GM21619 (cell line): Measurements from ENCODE around the gene DUSP5.

Source experiments
- ATAC-seq: cut with Tn5 transposase; IDR thresholded peaks from one replicate; pipeline ENCODE4 v1.9.1; 2021; ENCODE audit not compliant: unreplicated experiment

Gene DUSP5

DNA sequence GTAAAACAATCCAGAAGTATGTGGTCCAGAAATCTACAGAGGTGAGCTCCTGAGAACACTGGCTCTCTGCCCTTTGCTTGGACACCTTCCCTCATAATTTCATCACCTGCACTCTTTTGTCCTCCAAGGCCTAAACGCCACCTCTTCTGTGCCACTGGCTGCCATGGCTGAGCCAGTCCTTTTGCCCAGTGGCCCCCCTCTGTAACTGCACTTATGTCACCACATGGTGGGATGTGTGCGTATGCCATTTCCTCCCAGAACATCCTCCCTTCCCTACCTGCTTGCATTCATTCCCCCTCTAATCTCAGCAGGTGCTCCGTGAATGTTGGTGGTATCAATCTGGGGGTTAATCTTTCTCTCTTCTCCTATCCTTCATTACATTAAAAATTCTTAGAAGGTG, 17.3 kb upstream of the DUSP5 start:
- ATAC-seq = no peak

DNA sequence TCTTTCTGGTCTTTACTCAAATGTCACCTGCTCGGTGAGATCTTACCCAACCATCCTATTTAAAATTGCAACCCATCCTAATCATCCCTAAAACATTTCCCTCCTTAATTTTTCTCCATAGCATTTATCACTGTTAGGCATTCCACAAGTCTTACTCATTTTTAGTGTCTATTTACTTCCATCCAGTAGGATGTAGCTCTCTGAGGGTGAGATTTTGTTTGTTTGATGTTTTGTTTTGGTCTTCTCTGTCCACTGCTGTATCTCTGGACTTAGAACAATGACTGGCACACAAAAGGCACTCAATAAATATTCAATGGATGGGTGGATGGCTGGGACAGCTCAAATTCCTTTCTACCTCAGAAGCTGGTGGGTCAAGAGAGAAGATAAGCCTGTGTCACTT, 15.8 kb upstream of the DUSP5 start:
- no peak for ATAC-seq

DNA sequence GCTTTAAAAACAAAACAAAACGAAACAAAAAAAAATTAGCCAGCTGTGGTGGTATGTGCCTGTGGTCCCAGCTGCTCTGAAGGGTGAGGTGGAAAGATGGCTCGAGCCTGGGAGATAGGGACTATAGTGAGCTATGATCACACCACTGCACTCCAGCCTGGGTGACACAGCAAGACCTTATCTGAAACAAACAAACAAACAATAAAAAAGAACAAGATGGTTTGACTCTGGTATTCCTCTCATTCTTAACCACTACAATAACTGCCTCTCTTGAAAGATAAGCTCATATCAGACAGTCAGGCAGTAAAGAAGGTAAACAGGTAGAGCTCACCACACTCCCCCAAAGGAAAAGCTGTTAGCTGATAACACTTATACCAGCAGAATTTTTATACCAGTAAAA, 14.1 kb upstream of the DUSP5 start:
- no peak for ATAC-seq

DNA sequence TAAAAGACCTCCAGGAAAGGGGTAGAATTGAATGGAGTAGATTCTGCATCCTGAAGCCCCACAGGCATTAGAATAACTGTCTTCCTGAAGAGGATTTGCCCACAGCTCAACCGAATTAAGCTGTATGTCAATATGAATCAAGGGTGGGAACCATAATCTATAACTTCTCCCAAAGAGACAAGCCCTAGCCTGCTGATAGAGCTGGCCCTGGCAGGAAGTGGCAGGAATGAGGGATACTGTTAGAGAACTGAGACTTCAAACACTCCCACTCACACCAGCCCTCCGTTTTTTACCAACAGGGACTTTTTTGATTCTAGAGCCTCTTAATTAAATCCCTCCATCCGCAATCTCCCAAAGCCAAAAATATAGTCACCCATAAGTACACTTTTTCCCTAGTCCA, 12.2 kb upstream of the DUSP5 start:
- ATAC-seq = no peak

DNA sequence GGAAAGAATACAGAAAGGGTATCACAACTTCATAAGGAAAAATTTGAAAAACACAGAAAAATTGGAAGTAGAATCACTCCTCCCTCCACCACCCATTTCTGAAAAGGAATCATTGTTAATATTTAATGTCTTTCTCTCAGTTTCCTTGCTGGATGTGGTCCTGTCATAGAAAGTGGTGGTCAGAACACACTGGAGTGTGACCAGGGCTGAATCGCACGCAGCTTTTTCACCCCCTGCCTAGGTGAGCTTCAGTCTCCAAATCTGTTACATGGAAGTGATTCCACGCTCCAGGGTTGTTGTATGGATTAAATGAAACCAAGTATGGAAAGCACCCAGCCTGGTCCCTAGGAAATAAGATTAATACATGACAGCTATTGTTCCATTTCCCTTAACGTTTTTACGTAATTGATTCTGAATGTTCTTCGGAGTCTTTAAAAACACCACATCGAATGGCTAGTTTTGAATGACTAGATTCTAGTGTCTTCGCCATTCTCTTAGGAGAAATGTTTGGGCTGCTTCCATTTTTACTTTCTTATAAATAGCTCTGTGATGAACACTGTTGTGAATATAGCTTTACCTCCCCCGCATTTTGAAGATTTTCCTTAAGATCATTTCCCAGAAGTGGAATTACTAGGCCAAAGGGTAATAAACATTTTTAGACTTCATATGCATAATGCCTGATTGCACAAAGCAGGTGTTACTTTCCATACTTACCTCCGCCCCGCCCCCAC, 10.9 kb upstream of the DUSP5 start:
- no peak for ATAC-seq

DNA sequence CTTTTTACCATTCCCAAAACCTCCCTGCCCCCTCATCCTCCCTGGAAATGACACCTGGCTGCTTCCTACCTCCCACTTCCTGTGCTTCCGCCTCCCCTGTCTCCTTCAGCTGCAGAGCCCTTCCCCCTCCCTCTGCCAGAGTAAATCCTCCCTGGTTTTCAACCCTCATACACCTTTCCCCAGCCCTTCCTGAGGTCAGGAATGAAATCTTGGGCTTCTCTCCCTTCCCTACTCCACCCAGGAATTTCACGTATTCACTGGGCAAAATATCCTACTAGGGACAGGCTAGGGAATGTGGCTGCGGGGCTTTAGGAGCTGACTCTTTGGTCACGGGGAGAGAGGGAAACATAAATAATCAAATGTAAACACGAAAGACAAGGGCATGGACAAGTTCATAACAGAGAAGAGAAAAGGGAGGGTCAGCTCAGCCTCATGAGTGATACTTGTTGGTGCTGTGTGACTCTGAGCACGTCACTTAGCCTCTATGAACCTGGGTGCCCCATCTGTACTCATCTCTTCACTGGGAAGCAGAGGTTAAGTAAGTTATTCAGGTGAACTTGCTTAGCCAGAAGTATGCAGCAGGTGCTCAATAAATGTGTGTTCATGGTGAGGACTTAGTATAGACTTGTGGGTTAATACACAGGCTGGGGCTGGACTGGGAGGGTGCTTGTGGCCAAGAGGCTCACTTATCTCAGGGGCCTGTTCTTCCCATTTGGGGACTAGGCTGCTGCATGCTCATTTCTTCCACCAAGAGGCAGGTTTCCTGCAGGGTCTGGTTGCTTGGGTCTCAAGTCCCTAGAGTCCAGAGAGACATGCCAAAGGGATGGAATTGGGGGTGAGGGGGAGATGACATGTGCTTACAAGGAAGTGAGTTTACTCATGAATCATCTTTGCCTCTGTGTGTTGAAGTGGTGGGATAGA, 10.0 kb upstream of the DUSP5 start:
- ATAC-seq = no peak

DNA sequence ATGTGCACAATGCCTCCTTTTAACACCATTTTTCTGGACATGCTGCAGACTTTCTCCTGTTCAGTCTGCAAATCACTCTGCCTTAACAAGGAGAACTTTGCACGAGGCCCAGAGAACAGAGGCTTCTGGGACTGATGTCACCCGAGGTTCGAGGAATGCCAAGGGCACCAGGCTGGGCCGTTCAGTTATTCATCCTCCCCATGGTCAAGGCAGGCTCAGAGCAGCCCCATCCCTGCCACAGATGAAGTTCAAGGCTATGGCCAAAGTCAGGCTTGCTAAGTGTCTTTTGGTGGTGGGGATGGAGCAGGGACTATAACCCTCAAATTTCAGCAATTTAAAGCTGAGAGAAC, 9.4 kb upstream of the DUSP5 start:
- no peak for ATAC-seq

DNA sequence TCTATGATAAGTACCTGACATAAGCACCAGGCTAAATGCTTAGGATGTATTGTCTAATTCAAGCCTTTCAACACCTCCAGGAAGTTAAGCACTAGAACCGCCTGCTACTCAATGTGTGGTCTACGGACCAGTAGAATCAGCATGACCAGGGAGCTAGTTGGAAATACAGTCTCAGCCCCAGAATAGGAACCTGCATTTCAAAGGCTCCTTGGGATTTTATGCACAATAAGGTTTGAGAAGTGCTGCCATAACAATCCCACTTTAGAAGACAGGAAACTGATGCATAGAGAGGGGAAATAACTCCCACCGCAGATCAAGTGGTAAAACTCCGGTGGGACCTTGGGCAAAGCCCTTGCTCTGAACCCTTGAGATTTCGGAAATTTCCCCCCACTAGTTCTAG, 8.8 kb upstream of the DUSP5 start:
- ATAC-seq = no peak

DNA sequence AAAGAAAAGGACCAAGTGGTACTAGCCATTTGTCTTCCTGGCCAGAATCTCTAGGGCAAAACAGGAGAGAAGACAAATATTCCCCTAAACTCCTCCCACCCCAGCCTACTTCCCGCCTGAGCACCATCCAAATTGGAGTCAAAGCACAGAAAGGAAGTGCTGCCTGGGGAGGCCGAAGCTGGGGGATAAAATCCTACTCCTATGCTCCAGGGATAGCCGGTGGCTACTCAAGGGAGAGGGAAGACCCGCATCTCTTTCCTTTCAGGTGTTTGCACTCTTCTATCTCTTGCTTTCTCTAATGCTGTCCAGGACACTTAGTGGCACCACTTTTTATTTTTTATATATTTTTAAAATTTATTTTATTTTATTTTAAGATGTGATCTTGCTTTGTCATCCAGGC, 7.1 kb upstream of the DUSP5 start:
- no peak for ATAC-seq

DNA sequence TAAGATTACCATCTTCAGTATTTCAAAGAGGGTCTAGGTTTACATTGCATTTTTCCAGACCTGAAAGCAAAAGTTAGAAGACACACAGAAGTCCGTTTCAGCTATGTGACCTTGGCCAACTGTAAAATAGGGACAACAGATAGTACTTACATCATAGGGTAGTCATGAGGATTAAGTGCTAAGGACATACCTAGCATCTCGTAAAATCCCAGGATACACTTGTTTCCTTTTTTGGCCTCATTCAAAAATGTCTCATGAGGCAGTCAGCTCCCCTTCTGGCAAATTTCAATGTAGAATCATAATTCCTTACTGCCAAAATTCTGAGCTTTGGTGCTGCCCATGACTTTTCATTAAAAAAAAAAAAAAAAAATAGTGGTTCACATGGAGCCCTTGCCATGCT, 6.4 kb upstream of the DUSP5 start:
- ATAC-seq = no peak

DNA sequence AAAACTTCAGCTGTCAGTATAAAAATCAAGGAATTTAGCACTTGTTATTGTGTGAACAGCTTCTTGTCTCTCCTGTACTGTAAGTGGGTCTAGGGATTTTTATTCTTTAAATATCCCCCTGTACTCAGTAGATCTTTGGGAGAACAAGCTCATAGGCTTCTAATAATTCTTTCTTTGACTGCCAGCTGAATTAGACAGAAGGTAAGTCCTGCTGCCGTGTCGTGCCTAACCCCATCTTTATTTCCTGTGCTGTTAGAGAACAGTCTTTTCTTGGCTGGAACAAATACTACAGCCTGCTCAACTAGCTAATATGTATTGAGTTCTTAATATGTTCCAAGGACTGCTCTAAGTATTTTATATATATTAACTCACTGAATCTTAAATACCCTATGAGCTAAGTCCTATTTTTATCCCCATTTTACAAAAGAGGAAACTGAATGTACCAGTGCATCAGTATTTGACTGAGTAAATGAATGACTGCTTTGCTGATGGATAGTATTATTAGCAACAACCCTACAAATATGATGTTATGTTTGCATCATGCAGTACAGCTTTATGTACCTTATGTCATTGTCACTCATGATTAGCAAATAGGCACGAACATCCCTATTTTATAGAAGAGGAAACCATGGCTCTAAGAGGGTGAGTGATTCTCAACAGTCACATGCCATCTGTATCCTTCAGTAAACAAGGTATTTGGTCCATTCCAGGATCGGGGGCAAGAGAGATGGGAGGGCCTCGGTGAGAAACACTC, 5.5 kb upstream of the DUSP5 start:
- ATAC-seq = peak; percentile 37

DNA sequence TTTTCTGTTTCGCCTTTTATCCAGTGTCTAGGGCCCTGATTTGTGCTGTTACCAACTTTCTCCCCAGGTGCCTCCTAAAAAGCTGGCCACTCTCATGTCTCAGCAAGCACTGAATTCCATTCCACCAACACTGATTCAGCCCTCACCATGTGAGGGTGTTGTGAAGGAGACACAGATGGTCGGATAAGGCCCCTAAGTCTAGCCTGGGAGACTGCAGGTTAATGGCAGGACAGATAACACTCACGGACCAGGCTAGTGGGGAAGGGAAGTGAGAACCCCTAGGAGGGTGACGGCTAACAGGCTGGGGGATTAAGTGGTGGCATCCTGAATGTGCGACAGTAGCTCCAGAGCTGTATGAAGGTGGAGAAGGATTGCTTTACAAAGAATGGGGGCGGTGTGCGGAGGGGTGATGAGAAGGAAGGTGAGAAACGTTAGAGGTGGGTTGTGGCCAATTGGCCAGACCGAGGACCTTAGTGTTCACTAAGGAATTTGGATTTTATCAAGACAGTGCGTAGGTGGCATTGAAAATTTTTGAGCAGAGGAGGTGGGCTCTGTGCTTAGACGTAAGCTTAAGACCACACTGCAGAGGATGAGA, 3.8 kb upstream of the DUSP5 start:
- no peak for ATAC-seq

DNA sequence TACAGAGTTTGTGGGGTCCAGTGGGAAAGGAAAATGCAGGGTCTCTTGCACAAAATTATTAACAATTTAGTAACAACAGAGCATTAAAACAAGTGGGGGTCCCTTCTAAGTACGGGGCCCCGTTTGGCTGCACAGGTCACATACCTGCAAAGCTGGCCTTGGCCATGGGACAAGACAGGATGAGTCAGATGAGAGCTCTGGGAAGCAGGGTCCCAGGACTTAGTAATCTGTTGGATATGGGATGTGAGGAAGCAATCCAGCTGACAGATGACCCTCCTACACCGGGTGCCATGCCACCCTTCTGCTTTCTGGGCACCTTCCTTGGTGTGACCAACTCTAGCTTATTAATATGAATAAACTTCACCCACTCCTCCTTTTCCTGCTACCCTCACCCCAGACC, 3.2 kb upstream of the DUSP5 start:
- no peak for ATAC-seq

DNA sequence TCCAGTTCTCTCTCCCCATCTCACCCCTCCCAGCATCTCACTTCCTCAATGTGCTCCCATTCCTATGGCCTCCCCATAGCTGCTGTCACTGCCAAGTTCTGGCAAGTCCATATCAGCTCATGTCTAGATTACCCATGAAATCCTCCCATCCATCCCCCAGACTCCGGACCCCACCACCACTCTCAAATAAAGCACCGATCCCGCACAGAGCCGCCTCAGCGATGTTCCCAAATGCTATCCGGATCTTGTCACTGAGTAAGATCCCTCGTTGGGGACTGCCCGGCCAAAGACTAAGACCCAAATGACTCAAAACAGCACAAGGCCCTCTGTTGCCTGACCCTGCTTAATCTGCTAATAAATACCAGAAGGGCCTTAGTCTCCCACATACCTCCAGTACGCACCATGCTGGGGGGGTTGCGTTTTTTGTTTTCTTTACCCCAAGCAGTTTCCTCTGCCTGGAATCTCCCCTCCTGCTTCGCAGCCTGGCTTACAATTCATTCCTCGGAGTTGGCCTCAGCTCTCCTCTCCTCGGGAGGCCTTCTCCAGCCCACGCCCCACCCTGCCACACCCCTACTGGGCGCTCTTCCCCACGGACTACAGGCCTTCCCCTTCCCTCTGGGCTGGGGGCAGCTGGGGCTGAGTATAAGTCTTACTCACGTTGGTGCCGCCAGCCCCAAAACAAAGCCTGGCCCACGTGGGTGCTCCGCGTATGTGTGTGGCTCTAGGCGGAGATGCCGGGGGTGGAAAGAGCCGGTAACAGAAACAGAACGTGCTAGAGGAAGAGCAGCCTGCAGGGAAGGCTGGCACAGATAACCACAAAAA, 1.8 kb upstream of the DUSP5 start:
- ATAC-seq = no peak

DNA sequence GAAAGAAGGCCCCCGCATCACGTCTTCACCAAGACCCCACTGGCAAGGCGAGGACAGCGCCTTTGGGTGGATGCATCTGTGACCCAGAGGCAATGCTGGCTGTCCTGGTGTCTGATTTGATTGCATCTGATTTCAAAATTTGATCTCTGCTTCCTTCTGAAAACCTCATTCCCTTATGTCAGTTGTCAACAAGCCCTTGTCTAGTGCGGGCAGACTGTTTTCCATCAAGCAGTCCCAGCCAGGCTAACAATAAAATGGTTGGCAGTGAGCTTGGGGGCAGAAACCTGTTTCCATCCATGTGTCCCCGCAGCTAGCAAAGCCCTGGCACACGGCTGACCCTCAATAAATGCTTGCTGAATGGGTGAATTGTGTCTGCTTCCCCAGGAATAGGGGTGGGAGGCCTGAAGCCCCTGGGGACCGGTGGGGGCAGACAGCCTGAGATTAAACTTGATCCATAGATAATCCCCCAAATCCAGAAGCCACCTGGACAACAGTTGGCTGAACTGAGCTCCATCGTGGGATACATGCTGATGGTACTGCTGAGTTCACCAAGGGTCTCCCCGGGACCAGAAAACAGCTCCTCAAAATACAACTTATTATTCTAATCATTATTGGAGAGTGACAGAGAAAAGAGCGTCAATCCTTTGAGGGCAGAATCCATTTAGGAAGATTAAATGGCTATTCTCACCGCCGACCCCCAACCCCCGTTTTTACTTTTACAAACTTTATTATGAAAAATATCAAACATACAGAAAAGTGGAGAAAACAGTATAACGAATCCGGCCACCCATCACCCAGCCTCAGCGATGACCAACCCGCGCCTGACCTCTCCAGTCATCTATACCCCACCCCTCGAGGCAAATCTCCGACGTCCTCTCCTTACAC, 912 bp upstream of the DUSP5 start:
- ATAC-seq = no peak

DNA sequence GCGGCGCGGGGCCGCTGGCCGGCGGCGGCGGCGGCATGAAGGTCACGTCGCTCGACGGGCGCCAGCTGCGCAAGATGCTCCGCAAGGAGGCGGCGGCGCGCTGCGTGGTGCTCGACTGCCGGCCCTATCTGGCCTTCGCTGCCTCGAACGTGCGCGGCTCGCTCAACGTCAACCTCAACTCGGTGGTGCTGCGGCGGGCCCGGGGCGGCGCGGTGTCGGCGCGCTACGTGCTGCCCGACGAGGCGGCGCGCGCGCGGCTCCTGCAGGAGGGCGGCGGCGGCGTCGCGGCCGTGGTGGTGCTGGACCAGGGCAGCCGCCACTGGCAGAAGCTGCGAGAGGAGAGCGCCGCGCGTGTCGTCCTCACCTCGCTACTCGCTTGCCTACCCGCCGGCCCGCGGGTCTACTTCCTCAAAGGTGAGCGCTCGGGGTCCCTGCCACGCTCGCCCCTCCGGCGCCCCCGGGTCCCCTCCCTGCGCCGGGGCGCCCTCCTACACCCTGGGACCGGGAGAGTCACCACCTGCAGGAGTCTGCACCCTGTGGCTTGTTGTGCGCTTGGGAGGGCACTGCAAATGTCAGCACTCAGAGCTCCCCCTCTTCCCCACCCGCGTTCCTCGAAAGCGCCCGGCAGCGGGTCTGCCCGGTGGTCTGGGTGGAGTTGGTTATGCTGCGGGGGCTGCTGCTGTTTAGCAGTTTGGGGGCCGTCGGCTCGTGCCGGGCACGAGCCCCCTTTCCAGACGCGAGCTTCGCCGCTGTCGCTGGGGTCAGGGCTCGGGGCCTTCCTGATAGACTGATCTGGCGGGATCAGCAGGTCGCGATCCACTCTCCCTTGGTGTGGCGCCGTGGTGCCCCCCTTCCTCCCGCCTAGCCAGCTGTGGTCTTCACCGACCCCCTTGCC, 627 bp downstream of the DUSP5 start:
- ATAC-seq = peak; percentile 12

DNA sequence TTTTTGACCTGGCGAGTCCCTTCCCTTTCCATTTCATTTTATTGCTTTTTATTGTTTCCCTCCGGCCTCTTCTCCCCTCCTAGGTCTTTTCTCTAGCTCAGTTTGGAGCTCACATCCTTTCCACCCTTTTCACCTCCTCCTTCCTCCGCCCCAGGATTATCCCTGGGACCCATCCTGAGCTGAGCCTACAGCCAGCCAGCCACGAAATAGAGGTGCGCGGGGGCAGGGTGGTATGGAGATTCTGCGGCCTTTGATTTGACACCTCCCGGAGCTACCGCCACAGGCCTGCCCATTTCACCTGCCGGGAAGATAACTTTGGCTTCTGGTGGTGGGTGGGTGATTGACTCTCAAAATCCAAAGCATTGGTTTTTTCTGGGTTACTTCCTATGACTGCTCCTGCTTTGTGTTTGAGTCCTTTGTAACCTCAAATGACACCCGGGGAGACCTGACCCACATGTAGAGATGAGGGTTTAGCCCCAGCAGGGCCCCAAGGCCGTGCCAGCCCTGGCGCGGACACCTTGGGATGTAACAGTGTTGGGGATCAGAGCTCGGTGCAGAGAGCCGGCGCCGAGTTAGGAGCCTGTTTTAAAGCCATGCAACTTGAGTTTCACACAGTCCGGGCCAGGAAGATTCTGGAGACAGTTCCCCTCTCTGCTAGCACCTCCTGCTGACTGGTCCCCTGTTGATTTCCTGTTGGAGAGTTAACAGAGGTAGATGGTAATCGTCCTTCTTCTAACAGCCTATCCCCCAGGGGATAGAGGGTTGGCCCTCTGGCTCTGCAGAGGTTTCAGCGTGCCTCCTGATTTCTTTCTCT, 1.5 kb downstream of the DUSP5 start:
- ATAC-seq = peak; percentile 15
